Progenitor cell of endocrine pancreas (in vitro differentiated cells): Measurements from ENCODE around the gene TMEM271. TPM values are rescaled to one million over a fixed set of nuclear protein-coding genes. Genes with fewer than 3 reads are reported as not detected.

ENCODE experiments used
- DNase-seq: peaks from one replicate; pipeline ENCODE4 v3.0.0; 2021; ENCODE audit warnings: low spot score; ENCODE audit not compliant: unreplicated experiment
- H3K27ac Mint-ChIP-seq: 2 replicates; pipeline ENCODE4 v1.8.0; 2021; ENCODE audit warnings: mild to moderate bottlenecking, moderate library complexity, mixed read lengths
- H3K27me3 Mint-ChIP-seq: 2 replicates; pipeline ENCODE4 v1.8.0; 2021; ENCODE audit warnings: mixed read lengths
- H3K36me3 Mint-ChIP-seq: 2 replicates; pipeline ENCODE4 v1.8.0; 2022; ENCODE audit warnings: mixed read lengths; ENCODE audit not compliant: insufficient read depth
- H3K4me1 Mint-ChIP-seq: 2 replicates; pipeline ENCODE4 v1.8.0; 2021; ENCODE audit warnings: low read depth, mixed read lengths
- H3K4me3 Mint-ChIP-seq: 2 replicates; pipeline ENCODE4 v1.8.0; 2021; ENCODE audit warnings: low read depth, mild to moderate bottlenecking, moderate library complexity, mixed read lengths
- H3K9me3 Mint-ChIP-seq: 2 replicates; pipeline ENCODE4 v1.8.0; 2021; ENCODE audit warnings: low read depth, mixed read lengths
- CTCF ChIP-seq: fragments of 200-600 bp; sonication (generic); IDR thresholded peaks from one replicate; pipeline ENCODE4 v1.5.0; 2021; ENCODE audit warnings: antibody characterized with exemption, mild to moderate bottlenecking; ENCODE audit not compliant: unreplicated experiment
- total RNA-seq: library from RNA; stranded (reverse); gene quantifications from 2 replicates; pipeline ENCODE4 v1.2.1, GENCODE V29; 2021

The TMEM271 gene
- total RNA-seq, 1 donor from 2014 or later = not detected

- Mint-ChIP-seq H3K27ac (no peak overlapping the region), H3K27me3 (peaks cover 58% of the 10 kb centered on the region), H3K36me3 (no peaks in the 10 kb centered on the region), H3K9me3 (no peaks in the 10 kb centered on the region), H3K4me1 (peaks cover 3% of the 10 kb centered on the region), H3K4me3 (no peak overlapping the region)
- TF ChIP-seq CTCF = no peak
- no peak for DNase-seq
Observed at GRCh38 chr4:612749-613125, 36.6 kb upstream of the TMEM271 start.

GRCh38 chr4:612052-612748 lies 36.1 kb upstream of the TMEM271 start:
- H3K9me3 Mint-ChIP-seq = no peaks in the 10 kb centered on the region
- no peak for TF ChIP-seq CTCF
- H3K4me1 Mint-ChIP-seq = no peaks in the 10 kb centered on the region
- H3K27me3 Mint-ChIP-seq = peaks cover 55% of the 10 kb centered on the region
- H3K36me3 Mint-ChIP-seq = no peaks in the 10 kb centered on the region
- DNase-seq = no peak
- no peak overlapping the region for H3K4me3 Mint-ChIP-seq
- H3K27ac Mint-ChIP-seq = no peak overlapping the region

GRCh38 chr4:610411-611261 lies 34.5 kb upstream of the TMEM271 start:
- Mint-ChIP-seq H3K9me3 (no peaks in the 10 kb centered on the region), H3K27me3 (peaks cover 51% of the 10 kb centered on the region), H3K4me1 (no peaks in the 10 kb centered on the region), H3K36me3 (no peaks in the 10 kb centered on the region), H3K27ac (no peak overlapping the region), H3K4me3 (no peak overlapping the region)
- no peak for DNase-seq
- no peak for TF ChIP-seq CTCF

GRCh38 chr4:609400-610050 lies 33.4 kb upstream of the TMEM271 start:
- peaks cover 45% of the 10 kb centered on the region for H3K27me3 Mint-ChIP-seq
- no peaks in the 10 kb centered on the region for H3K4me1 Mint-ChIP-seq
- H3K9me3 Mint-ChIP-seq = no peaks in the 10 kb centered on the region
- no peak overlapping the region for H3K27ac Mint-ChIP-seq
- no peak overlapping the region for H3K4me3 Mint-ChIP-seq
- TF ChIP-seq CTCF = no peak
- no peak for DNase-seq
- no peaks in the 10 kb centered on the region for H3K36me3 Mint-ChIP-seq

- no peaks in the 10 kb centered on the region for H3K4me1 Mint-ChIP-seq
- peaks cover 39% of the 10 kb centered on the region for H3K27me3 Mint-ChIP-seq
- no peak overlapping the region for H3K4me3 Mint-ChIP-seq
- no peak for DNase-seq
- no peak for TF ChIP-seq CTCF
- H3K27ac Mint-ChIP-seq = no peak overlapping the region
- H3K36me3 Mint-ChIP-seq = no peaks in the 10 kb centered on the region
- no peaks in the 10 kb centered on the region for H3K9me3 Mint-ChIP-seq
Observed at GRCh38 chr4:608236-608635, 32.1 kb upstream of the TMEM271 start.
